Esophagus (tissue), 2 donors: ENCODE results near the gene CPVL. TPM values are rescaled to one million over a fixed set of nuclear protein-coding genes. Genes with fewer than 3 reads are reported as not detected.
A peak's percentile ranks its signal among the peaks of the same experiment; 100 is the strongest.

Experiments
- H3K27ac ChIP-seq, 2 donors: one replicate each; pipeline ENCODE4 v1.5.1; 2013; ENCODE audit warnings: low read depth in 2 of 2, mild to moderate bottlenecking in 2 of 2, inconsistent platforms in 1 of 2, low read length in 1 of 2, moderate library complexity in 1 of 2
- H3K27me3 ChIP-seq, 2 donors: one replicate each; pipeline ENCODE4 v1.6.1; 2013; ENCODE audit warnings: low read length in 2 of 2, control low read depth in 1 of 2, mild to moderate bottlenecking in 1 of 2; ENCODE audit not compliant: insufficient read depth in 2 of 2, control insufficient read depth in 1 of 2
- H3K36me3 ChIP-seq, 2 donors: one replicate each; pipeline ENCODE4 v1.6.1; 2013; ENCODE audit warnings: low read length in 1 of 2; ENCODE audit not compliant: control insufficient read depth in 2 of 2, insufficient read depth in 2 of 2
- H3K4me1 ChIP-seq, 2 donors: one replicate each; pipeline ENCODE4 v1.6.1; 2013; ENCODE audit warnings: low read length in 1 of 2; ENCODE audit not compliant: control insufficient read depth in 2 of 2, insufficient read depth in 2 of 2
- H3K4me3 ChIP-seq, 2 donors: one replicate each; pipeline ENCODE4 v1.5.1; 2013; ENCODE audit warnings: low read length in 2 of 2, mild to moderate bottlenecking in 2 of 2, low read depth in 1 of 2, moderate library complexity in 1 of 2
- H3K9me3 ChIP-seq, 2 donors: one replicate each; pipeline ENCODE4 v1.6.1; 2013; ENCODE audit warnings: mild to moderate bottlenecking in 2 of 2, low read depth in 1 of 2, low read length in 1 of 2, moderate library complexity in 1 of 2; ENCODE audit not compliant: control insufficient read depth in 2 of 2, insufficient read depth in 1 of 2
- WGBS, 2 donors: extraction: QIAGEN DNeasy Blood & Tissue Kit; methylation state at CpG; one replicate each; pipeline ENCODE4 v1.1.7; 2013; 5-methylcytosine and 5-hydroxymethylcytosine counted together
- polyA plus RNA-seq, 2 donors: library from polyadenylated mRNA; stranded (reverse); fragments of 200-250 nt; gene quantifications; one replicate each; pipeline ENCODE4 v1.2.3, GENCODE V29; 2013
- donor health status: healthy with polysubstance abuse.
- donor health status: Bipolar disorder and iron deficiency.

CPVL gene
- polyA plus RNA-seq, 2 donors = 4.6 to 9.5 TPM

- WGBS, 2 donors = 38 to 43% methylated on average over 4 of the region's 4 CpGs
- peak overlapping the region in 1 of 2 donors; percentile 32 for H3K27ac ChIP-seq
- no peaks in the 10 kb centered on the region for H3K27me3 ChIP-seq
- no peak overlapping the region for H3K4me3 ChIP-seq
- H3K36me3 ChIP-seq = no peaks in the 10 kb centered on the region
- no peaks in the 10 kb centered on the region for H3K9me3 ChIP-seq
- peaks cover 7 to 9% of the 10 kb centered on the region in 2 donors for H3K4me1 ChIP-seq
Observed at GRCh38 chr7:28981161-28981465, 165.2 kb downstream of the CPVL start.

DNA sequence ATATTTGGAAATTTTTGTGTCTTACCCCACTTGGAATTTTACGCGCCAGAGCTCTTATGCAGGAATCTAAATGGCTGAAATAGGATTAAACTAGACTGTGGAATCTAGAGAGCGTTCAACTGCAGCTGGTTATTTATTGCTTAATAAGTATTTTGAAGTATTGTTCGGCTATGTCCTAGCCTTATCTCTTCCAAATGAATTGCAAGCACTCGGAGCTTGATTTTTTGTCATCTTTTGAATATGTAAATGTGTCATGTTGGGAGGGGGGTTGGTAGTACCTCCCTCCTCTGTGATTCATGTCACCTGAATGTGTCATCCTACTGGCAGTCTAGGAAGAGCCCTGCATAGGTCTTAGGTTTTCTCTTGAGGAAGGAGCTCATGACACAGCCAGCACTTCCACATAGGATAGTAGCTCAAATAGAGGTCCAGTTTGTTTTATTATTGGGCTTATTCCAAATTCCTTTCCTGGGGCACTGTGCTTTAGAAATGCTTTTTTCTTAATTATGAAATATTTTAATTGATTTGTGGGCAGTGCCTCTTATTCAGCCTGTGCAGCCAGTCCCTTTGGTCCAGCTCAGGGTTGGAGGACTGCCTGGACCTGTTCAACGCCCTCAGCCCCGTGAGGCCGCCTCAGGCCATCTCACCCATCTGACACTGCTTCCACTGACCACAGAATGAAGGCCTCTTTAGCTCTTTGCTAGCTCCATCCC lies 165.7 kb downstream of the CPVL start:
- H3K27ac ChIP-seq = peak overlapping the region; percentile 16 to 32
- WGBS, 2 donors = 74 to 75% methylated on average over 8 of the region's 8 CpGs
- no peak overlapping the region for H3K4me3 ChIP-seq
- peaks cover 7 to 8% of the 10 kb centered on the region in 2 donors for H3K4me1 ChIP-seq
- no peaks in the 10 kb centered on the region for H3K36me3 ChIP-seq
- H3K27me3 ChIP-seq = no peaks in the 10 kb centered on the region
- H3K9me3 ChIP-seq = no peaks in the 10 kb centered on the region

GRCh38 chr7:28979776-28980175 lies 166.6 kb downstream of the CPVL start:
- H3K27ac ChIP-seq = no peak overlapping the region
- 72 to 81% methylated on average over 3 of the region's 3 CpGs for WGBS, 2 donors
- no peaks in the 10 kb centered on the region for H3K36me3 ChIP-seq
- no peaks in the 10 kb centered on the region for H3K27me3 ChIP-seq
- peaks cover 2% of the 10 kb centered on the region in 2 donors for H3K4me1 ChIP-seq
- H3K4me3 ChIP-seq = no peak overlapping the region
- no peaks in the 10 kb centered on the region for H3K9me3 ChIP-seq

DNA sequence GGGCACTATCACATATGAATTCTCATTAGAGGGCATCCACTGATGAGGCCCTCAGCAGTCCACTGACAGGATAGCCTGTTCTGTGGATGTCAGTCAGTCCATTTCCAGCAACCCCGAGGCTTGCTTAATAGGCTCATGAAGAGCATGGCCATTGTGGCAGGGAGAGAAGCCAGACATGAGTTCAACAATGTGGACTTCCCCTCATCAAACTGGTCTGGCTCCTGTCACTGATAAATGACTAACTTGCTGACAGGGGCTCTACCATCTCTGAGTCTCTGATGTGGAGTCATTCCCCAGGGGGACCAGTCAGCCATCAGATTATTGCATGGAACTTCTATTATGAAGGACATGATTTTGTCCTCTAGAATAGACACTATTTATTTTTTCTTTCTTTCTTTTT lies 168.5 kb downstream of the CPVL start:
- Histone ChIP-seq H3K27me3 (no peaks in the 10 kb centered on the region), H3K36me3 (no peaks in the 10 kb centered on the region), H3K4me3 (no peak overlapping the region), H3K9me3 (no peaks in the 10 kb centered on the region), H3K27ac (no peak overlapping the region), H3K4me1 (no peaks in the 10 kb centered on the region)
- whole genome bisulfite sequencing, 2 donors = 76 to 89% methylated on average over 1 of the region's 1 CpG

DNA sequence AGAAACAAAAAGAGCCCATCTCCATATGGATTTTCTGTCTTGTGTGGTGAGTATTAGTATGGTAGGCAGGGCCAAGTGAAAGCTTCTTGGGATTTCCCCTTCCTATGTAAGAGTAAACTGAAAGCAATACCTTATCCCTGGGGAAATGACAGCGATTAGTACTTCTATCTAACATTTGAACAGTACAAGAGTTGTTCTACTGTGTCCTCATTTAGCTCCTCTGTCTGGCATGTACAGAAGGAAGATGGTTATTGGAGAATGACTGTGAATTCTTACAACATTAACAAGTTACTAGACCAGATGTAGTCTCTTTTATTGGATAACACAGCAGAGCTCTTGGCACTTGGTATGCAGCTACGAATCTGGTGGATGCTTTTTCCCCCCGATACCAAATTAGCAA lies 170.3 kb downstream of the CPVL start:
- no peak overlapping the region for H3K27ac ChIP-seq
- no peaks in the 10 kb centered on the region for H3K27me3 ChIP-seq
- H3K9me3 ChIP-seq = no peaks in the 10 kb centered on the region
- no peaks in the 10 kb centered on the region for H3K4me1 ChIP-seq
- no peak overlapping the region for H3K4me3 ChIP-seq
- H3K36me3 ChIP-seq = no peaks in the 10 kb centered on the region
- WGBS, 2 donors = 74 to 78% methylated on average over 3 of the region's 3 CpGs

- no peaks in the 10 kb centered on the region for H3K9me3 ChIP-seq
- no peak overlapping the region for H3K4me3 ChIP-seq
- no peaks in the 10 kb centered on the region for H3K36me3 ChIP-seq
- 90 to 96% methylated on average over 3 of the region's 3 CpGs for WGBS, 2 donors
- no peak overlapping the region for H3K27ac ChIP-seq
- H3K4me1 ChIP-seq = no peaks in the 10 kb centered on the region
- no peaks in the 10 kb centered on the region for H3K27me3 ChIP-seq
Observed at GRCh38 chr7:28973591-28973990, 172.7 kb downstream of the CPVL start.

- Histone ChIP-seq H3K27me3 (no peaks in the 10 kb centered on the region), H3K4me3 (no peak overlapping the region), H3K9me3 (no peaks in the 10 kb centered on the region), H3K4me1 (peaks cover 0 to 4% of the 10 kb centered on the region in 2 donors), H3K27ac (no peak overlapping the region), H3K36me3 (no peaks in the 10 kb centered on the region)
- WGBS, 2 donors = 70 to 73% methylated on average over 2 of the region's 2 CpGs
Observed at GRCh38 chr7:28964056-28964455, 182.3 kb downstream of the CPVL start.

GRCh38 chr7:28961972-28962371 lies 184.4 kb downstream of the CPVL start:
- Histone ChIP-seq H3K36me3 (no peaks in the 10 kb centered on the region), H3K27ac (no peak overlapping the region), H3K9me3 (no peaks in the 10 kb centered on the region), H3K27me3 (no peaks in the 10 kb centered on the region), H3K4me1 (peaks cover 0 to 13% of the 10 kb centered on the region in 2 donors), H3K4me3 (no peak overlapping the region)
- WGBS, 2 donors = 56 to 64% methylated on average over 5 of the region's 5 CpGs

DNA sequence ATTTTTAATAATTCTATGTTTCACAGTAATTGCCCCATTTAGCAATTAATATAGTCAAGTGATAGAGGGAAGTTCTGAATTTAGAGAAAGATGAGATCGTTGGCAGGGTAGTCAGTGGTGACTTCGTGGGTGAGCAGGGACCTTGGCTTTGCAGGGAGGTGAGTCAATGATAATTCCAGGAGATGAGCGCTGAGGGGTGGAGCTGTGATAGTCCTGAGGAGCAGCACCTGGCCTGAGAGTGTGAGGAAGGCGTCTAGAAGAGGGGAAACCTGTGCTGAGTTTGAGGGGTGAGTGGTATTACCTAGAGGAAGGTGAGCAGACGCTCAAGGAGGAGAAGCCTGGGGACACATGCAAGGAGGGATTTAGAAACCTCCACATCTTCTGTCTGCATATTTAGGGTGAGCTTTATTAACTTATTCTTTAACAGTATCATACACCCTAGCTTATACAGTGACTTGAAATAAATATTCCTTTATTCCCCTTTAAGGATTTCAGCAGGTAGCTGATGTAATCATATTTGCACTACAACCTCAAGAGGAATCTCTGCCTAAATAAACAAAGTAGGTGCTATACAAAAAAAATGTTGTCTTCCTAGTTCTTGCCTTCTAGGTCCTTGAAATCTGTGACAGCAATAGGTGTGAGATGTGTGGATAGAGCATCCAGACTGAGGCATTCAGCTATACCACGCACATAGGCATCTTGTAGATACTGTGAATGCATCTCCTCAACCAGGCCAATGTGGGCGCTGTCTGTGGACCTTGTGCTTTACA lies 186.1 kb downstream of the CPVL start:
- 64 to 73% methylated on average over 7 of the region's 7 CpGs for WGBS, 2 donors
- no peaks in the 10 kb centered on the region for H3K9me3 ChIP-seq
- H3K27ac ChIP-seq = no peak overlapping the region

DNA sequence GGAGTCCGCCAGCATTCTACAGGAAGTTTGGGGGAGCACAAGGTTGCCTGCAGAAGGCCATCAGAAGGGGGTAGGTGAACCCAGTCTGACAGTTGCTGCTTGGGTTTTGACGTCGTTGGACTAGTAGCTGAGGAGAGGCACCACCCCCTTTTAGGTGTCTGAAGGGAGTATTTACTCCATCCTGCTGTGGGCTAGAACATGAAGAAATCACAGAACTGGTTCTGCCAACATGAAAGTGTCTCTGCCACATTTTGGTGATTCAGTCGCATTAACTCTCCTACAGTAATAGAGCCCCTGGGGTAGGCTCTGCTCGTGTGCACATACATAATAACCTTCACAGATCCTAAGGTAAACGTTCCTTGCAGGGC lies 187.4 kb downstream of the CPVL start:
- Histone ChIP-seq H3K36me3 (no peaks in the 10 kb centered on the region), H3K4me1 (peaks cover 0 to 27% of the 10 kb centered on the region in 2 donors), H3K9me3 (no peaks in the 10 kb centered on the region), H3K27ac (peak overlapping the region; percentile 81 to 85), H3K27me3 (no peaks in the 10 kb centered on the region), H3K4me3 (peak overlapping the region; percentile 53 to 60)
- 33 to 46% methylated on average over 6 of the region's 6 CpGs for whole genome bisulfite sequencing, 2 donors

More for the DNA sequence above, 186.1 kb downstream of the CPVL start:
- H3K36me3 ChIP-seq = no peaks in the 10 kb centered on the region
- H3K27me3 ChIP-seq = no peaks in the 10 kb centered on the region
- peaks cover 0 to 27% of the 10 kb centered on the region in 2 donors for H3K4me1 ChIP-seq
- H3K4me3 ChIP-seq = no peak overlapping the region
